Activated CD4-positive, alpha-beta memory T cell treated with anti-CD3 and anti-CD28 coated beads for 36 hours (primary cell): Measurements from ENCODE around the gene GPR137B. TPM values are rescaled to one million over a fixed set of nuclear protein-coding genes. Genes with fewer than 3 reads are reported as not detected.
"Not testable (repeated sequence)": the region's sequence is repeated elsewhere in the genome, so short reads cannot be mapped to it uniquely, and the experiment has no call there.

ENCODE experiments used
- CTCF ChIA-PET: fragments of 350-600 bp; sonication (Branson Sonifier 250); formaldehyde crosslinking; loops from one replicate; lab custom pipeline; 2021; ENCODE audit warnings: antibody characterized with exemption, inconsistent platforms; lab: Charles Lee
- POLR2A ChIA-PET: fragments of 350-600 bp; sonication (Branson Sonifier 250); formaldehyde crosslinking; loops from one replicate; lab custom pipeline; 2021; ENCODE audit warnings: antibody characterized with exemption; lab: Charles Lee
- DNase-seq: peaks from one replicate; pipeline ENCODE4 v3.0.0-alpha.2; 2020
- H3K27ac Mint-ChIP-seq: one replicate; pipeline ENCODE4 v1.8.0; 2021; ENCODE audit warnings: mixed read lengths
- H3K27me3 Mint-ChIP-seq: one replicate; pipeline ENCODE4 v1.8.0; 2021; ENCODE audit warnings: mixed read lengths
- H3K36me3 Mint-ChIP-seq: one replicate; pipeline ENCODE4 v1.8.0; 2021; ENCODE audit warnings: mixed read lengths
- H3K4me1 Mint-ChIP-seq: one replicate; pipeline ENCODE4 v1.8.0; 2021; ENCODE audit warnings: low read depth, mixed read lengths
- H3K4me3 Mint-ChIP-seq: one replicate; pipeline ENCODE4 v1.8.0; 2021; ENCODE audit warnings: mild to moderate bottlenecking, mixed read lengths
- H3K9me3 Mint-ChIP-seq: one replicate; pipeline ENCODE4 v1.8.0; 2021; ENCODE audit warnings: mixed read lengths
- intact Hi-C: fragments of 100-400 bp; cut with micrococcal nuclease; formaldehyde crosslinking; loops from one replicate; pipeline ENCODE4 v1.15.1; 2023
- total RNA-seq, 2 experiments: library from RNA; stranded (reverse); gene quantifications; one replicate each; pipeline ENCODE4 v1.2.3, GENCODE V29; 2021

The GPR137B gene
- total RNA-seq, 2 experiments from 2014 or later = 5.6 TPM

GRCh38 chr1:236167578-236167977 is 25.2 kb downstream of the GPR137B start:
- ChIA-PET CTCF (no interaction called here), POLR2A (no interaction called here)
- Mint-ChIP-seq H3K9me3 (no peaks in the 10 kb centered on the region), H3K27me3 (no peaks in the 10 kb centered on the region), H3K4me3 (no peak overlapping the region), H3K36me3 (peaks cover 12% of the 10 kb centered on the region), H3K27ac (no peak overlapping the region), H3K4me1 (peaks cover 16% of the 10 kb centered on the region)
- intact Hi-C loops = no loop called here
- no peak for DNase-seq

GRCh38 chr1:236168716-236169429 is 26.5 kb downstream of the GPR137B start:
- Mint-ChIP-seq H3K36me3 (peaks cover 5% of the 10 kb centered on the region), H3K27ac (no peak overlapping the region), H3K4me3 (no peak overlapping the region), H3K9me3 (no peaks in the 10 kb centered on the region), H3K4me1 (peaks cover 8% of the 10 kb centered on the region), H3K27me3 (no peaks in the 10 kb centered on the region)
- peak; percentile 69 for DNase-seq
- ChIA-PET POLR2A (no interaction called here), CTCF (no interaction called here)
- intact Hi-C loops = loop anchor here (1.0 kb wide), 1 partner anchor 13 kb away; no protein-coding TSS in a partner anchor

GRCh38 chr1:236172041-236172579 is 29.8 kb downstream of the GPR137B start:
- intact Hi-C loops = no loop called here
- no peak for DNase-seq
- H3K4me3 Mint-ChIP-seq = no peak overlapping the region
- H3K27me3 Mint-ChIP-seq = no peaks in the 10 kb centered on the region
- ChIA-PET CTCF (no interaction called here), POLR2A (interaction anchor here (0.6 kb wide), 1 partner anchor 49 kb away, joined by 3 read pairs; no protein-coding TSS in a partner anchor)
- peaks cover 3% of the 10 kb centered on the region for H3K4me1 Mint-ChIP-seq
- no peak overlapping the region for H3K27ac Mint-ChIP-seq
- peaks cover 2% of the 10 kb centered on the region for H3K36me3 Mint-ChIP-seq
- no peaks in the 10 kb centered on the region for H3K9me3 Mint-ChIP-seq

- H3K9me3 Mint-ChIP-seq = no peaks in the 10 kb centered on the region
- no peak overlapping the region for H3K4me3 Mint-ChIP-seq
- H3K36me3 Mint-ChIP-seq = peaks cover 2% of the 10 kb centered on the region
- ChIA-PET POLR2A (no interaction called here), CTCF (interaction anchor here (0.7 kb wide), 1 partner anchor 317 kb away, joined by 3 read pairs; no protein-coding TSS in a partner anchor)
- intact Hi-C loops = no loop called here
- H3K27ac Mint-ChIP-seq = no peak overlapping the region
- DNase-seq = no peak
- H3K4me1 Mint-ChIP-seq = peaks cover 3% of the 10 kb centered on the region
- H3K27me3 Mint-ChIP-seq = no peaks in the 10 kb centered on the region
These were observed 30.9 kb downstream of the GPR137B start for GRCh38 chr1:236173174-236173767.

GRCh38 chr1:236175642-236176336 is 33.5 kb downstream of the GPR137B start:
- CTCF ChIA-PET = interaction anchor here (0.6 kb wide), 1 partner anchor 107 kb away, joined by 3 read pairs; no protein-coding TSS in a partner anchor
- intact Hi-C loops = no loop called here
- H3K4me3 Mint-ChIP-seq = no peak overlapping the region

GRCh38 chr1:236176337-236177336 is 34.3 kb downstream of the GPR137B start:
- Mint-ChIP-seq H3K4me1 (no peaks in the 10 kb centered on the region), H3K27ac (no peak overlapping the region), H3K4me3 (no peak overlapping the region), H3K9me3 (no peaks in the 10 kb centered on the region), H3K27me3 (no peaks in the 10 kb centered on the region), H3K36me3 (peaks cover 6% of the 10 kb centered on the region)
- intact Hi-C loops = no loop called here
- no peak for DNase-seq
- ChIA-PET CTCF (interaction anchor here (0.6 kb wide), 1 partner anchor 106 kb away, joined by 3 read pairs; no protein-coding TSS in a partner anchor), POLR2A (no interaction called here)

More at GRCh38 chr1:236175642-236176336, 33.5 kb downstream of the GPR137B start:
- Mint-ChIP-seq H3K27me3 (no peaks in the 10 kb centered on the region), H3K27ac (no peak overlapping the region), H3K4me1 (no peaks in the 10 kb centered on the region), H3K36me3 (peaks cover 4% of the 10 kb centered on the region), H3K9me3 (no peaks in the 10 kb centered on the region)
- DNase-seq = no peak
- POLR2A ChIA-PET = no interaction called here

- no peaks in the 10 kb centered on the region for H3K9me3 Mint-ChIP-seq
- POLR2A ChIA-PET = no interaction called here
- H3K27me3 Mint-ChIP-seq = no peaks in the 10 kb centered on the region
- no peak overlapping the region for H3K4me3 Mint-ChIP-seq
- intact Hi-C loops = no loop called here
- DNase-seq = no peak
- no peaks in the 10 kb centered on the region for H3K4me1 Mint-ChIP-seq
- CTCF ChIA-PET = no interaction called here
- no peak overlapping the region for H3K27ac Mint-ChIP-seq
- peaks cover 9% of the 10 kb centered on the region for H3K36me3 Mint-ChIP-seq
These were observed 37.3 kb downstream of the GPR137B start for GRCh38 chr1:236179634-236180033.

GRCh38 chr1:236181059-236181458 is 38.7 kb downstream of the GPR137B start:
- H3K27ac Mint-ChIP-seq = no peak overlapping the region
- no peak for DNase-seq
- no peaks in the 10 kb centered on the region for H3K27me3 Mint-ChIP-seq
- no peaks in the 10 kb centered on the region for H3K4me1 Mint-ChIP-seq
- intact Hi-C loops = no loop called here
- peaks cover 18% of the 10 kb centered on the region for H3K36me3 Mint-ChIP-seq
- no peak overlapping the region for H3K4me3 Mint-ChIP-seq
- ChIA-PET POLR2A (no interaction called here), CTCF (no interaction called here)
- H3K9me3 Mint-ChIP-seq = no peaks in the 10 kb centered on the region

GRCh38 chr1:236185687-236186086 is 43.3 kb downstream of the GPR137B start:
- no peak for DNase-seq
- Mint-ChIP-seq H3K27ac (no peak overlapping the region), H3K4me1 (no peaks in the 10 kb centered on the region), H3K36me3 (peaks cover 58% of the 10 kb centered on the region), H3K4me3 (no peak overlapping the region), H3K9me3 (peaks cover 20% of the 10 kb centered on the region), H3K27me3 (no peaks in the 10 kb centered on the region)
- ChIA-PET POLR2A (no interaction called here), CTCF (no interaction called here)
- intact Hi-C loops = no loop called here

- Mint-ChIP-seq H3K36me3 (peaks cover 59% of the 10 kb centered on the region), H3K9me3 (peaks cover 23% of the 10 kb centered on the region)
- H3K4me1 Mint-ChIP-seq, intact Hi-C loops, DNase-seq, H3K27me3 Mint-ChIP-seq, CTCF ChIA-PET, H3K4me3 Mint-ChIP-seq, POLR2A ChIA-PET, H3K27ac Mint-ChIP-seq: not testable (repeated sequence)
These were observed 44.1 kb downstream of the GPR137B start for GRCh38 chr1:236186471-236186870.

GRCh38 chr1:236188084-236188483 is 45.7 kb downstream of the GPR137B start:
- H3K4me1 Mint-ChIP-seq, H3K27ac Mint-ChIP-seq, DNase-seq, POLR2A ChIA-PET, intact Hi-C loops, H3K4me3 Mint-ChIP-seq, H3K27me3 Mint-ChIP-seq, CTCF ChIA-PET: not testable (repeated sequence)
- Mint-ChIP-seq H3K36me3 (peaks cover 64% of the 10 kb centered on the region), H3K9me3 (peaks cover 23% of the 10 kb centered on the region)
